Duodenal mucosa (tissue), 2 donors: ENCODE data around the gene DPCD.

Experiments
- H3K27ac ChIP-seq: one replicate; pipeline ENCODE4 v1.7.0; 2013; ENCODE audit warnings: low read depth, low read length
- H3K27me3 ChIP-seq, 2 donors: one replicate each; pipeline ENCODE4 v1.7.0; 2013; ENCODE audit warnings: low read length in 2 of 2, control low read depth in 1 of 2; ENCODE audit not compliant: insufficient read depth in 2 of 2, control insufficient read depth in 1 of 2
- H3K36me3 ChIP-seq, 2 donors: one replicate each; pipeline ENCODE4 v1.7.0; 2013; ENCODE audit warnings: low read length in 2 of 2, control low read depth in 1 of 2; ENCODE audit not compliant: insufficient read depth in 2 of 2, control insufficient read depth in 1 of 2
- H3K4me1 ChIP-seq, 2 donors: one replicate each; pipeline ENCODE4 v1.7.0; 2013; ENCODE audit warnings: low read length in 2 of 2, control low read depth in 1 of 2; ENCODE audit not compliant: insufficient read depth in 2 of 2, control insufficient read depth in 1 of 2
- H3K4me3 ChIP-seq, 2 donors: one replicate each; pipeline ENCODE4 v1.7.0; 2013; ENCODE audit warnings: low read length in 2 of 2, low read depth in 1 of 2
- H3K9ac ChIP-seq, 2 donors: one replicate each; pipeline ENCODE4 v1.7.0; 2013; ENCODE audit warnings: low read length in 2 of 2, low read depth in 1 of 2
- H3K9me3 ChIP-seq, 2 donors: one replicate each; pipeline ENCODE4 v1.7.0; 2013; ENCODE audit warnings: low read length in 2 of 2, control low read depth in 1 of 2; ENCODE audit not compliant: control insufficient read depth in 1 of 2

The DPCD gene

DNA sequence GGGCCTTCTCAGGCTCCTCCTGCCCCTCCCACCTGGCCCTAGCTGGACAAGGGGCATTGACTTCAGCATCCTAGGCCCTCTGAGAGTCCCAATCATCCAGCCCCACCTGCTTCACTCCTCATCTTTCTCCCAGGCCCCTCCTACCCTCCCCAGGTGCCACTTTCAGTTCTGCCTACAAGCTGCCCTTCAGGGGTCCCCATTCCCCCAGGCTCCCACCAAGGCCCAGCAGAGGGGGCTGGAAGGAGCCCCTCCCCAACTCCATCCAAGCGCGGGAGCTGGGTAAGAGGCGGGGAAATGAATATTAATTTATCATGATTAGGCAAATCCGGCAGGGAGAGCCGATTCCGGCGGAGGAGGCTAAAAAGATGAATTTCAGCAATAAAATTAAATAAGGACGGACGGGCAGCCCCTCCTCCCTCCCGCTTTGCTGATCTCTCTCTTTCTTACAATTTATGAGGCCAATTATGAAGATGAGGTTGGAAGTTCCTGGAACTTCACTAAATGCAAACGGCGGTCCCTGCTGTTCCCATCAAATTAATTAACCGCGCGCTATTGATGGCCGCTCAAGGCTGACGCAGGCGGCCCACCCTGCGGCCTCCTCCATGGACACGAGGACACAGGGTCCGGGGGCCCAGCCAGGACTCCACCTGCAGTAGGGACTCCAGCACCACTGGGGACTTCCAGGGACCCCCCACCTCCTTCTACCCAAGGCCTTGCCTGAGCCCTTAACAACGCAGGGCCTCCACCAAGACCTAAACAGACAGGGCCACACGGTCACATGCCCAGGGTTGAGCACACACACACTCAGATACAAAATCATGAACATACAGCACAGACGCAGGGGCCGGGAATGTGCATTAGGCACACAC is 14.0 kb upstream of the DPCD start:
- H3K4me3 ChIP-seq = no peak overlapping the region
- peaks cover 6 to 20% of the 10 kb centered on the region in 2 donors for H3K27me3 ChIP-seq
- no peak overlapping the region for H3K9ac ChIP-seq
- peaks cover 4 to 23% of the 10 kb centered on the region in 2 donors for H3K36me3 ChIP-seq
- H3K4me1 ChIP-seq = peaks cover 12 to 15% of the 10 kb centered on the region in 2 donors
- H3K27ac ChIP-seq = no peak overlapping the region
- H3K9me3 ChIP-seq = peaks cover 9 to 10% of the 10 kb centered on the region in 2 donors

DNA sequence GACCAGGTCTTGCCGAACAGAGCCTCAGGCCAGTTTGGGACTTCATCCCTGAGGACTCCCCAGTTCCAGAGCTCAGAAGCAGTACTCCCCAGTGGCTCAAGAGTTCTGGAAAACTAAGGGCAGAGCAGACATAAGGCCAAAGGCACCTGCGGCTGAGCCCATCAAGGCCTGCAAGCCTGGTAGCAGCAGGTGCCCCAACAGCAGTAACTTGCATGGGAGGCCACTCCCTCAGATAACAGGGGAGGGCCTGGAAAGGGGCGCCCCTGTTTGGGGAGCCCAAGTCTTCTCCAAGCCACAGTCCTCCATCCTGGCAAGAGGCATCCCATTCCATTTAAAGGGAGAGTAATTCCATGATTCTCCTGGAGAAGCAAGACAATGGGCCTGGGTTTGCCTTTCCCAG is 13.0 kb upstream of the DPCD start:
- Histone ChIP-seq H3K36me3 (peaks cover 4 to 33% of the 10 kb centered on the region in 2 donors), H3K27ac (no peak overlapping the region), H3K4me3 (no peak overlapping the region), H3K27me3 (peaks cover 0 to 11% of the 10 kb centered on the region in 2 donors), H3K9me3 (peaks cover 9 to 10% of the 10 kb centered on the region in 2 donors), H3K4me1 (peaks cover 6% of the 10 kb centered on the region in 2 donors), H3K9ac (no peak overlapping the region)

DNA sequence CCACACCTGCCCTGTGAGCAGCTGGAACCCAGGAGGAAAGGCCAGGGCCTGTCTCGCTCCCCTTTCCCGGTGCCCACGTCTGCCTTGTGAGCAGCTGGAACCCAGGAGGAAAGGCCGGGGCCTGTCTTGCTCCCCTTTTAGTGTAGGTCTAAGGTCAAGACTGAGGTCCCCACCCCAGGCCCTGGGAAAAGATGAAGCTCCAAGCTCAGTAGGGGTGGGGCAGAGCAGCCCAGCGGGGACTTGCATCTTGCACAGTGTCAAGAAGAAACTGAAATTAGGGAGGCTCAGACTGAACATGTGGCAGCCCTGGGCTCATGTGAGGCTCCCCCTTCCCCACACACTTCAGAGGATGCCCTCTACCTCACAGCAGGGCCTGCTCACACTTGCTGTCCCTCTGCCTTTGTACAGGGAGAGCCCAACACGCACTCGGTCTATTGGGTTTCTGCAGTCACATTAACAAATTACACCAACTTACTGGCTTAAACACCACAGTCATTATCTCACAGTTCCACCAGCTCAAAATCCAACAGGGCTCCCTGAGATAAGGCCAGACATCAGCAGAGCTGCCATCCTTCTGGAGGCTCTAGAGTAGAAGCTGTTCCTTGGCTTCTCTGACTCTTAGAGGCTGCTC is 12.4 kb upstream of the DPCD start:
- H3K9ac ChIP-seq = no peak overlapping the region
- no peak overlapping the region for H3K27ac ChIP-seq
- peaks cover 0 to 8% of the 10 kb centered on the region in 2 donors for H3K27me3 ChIP-seq
- peaks cover 2 to 3% of the 10 kb centered on the region in 2 donors for H3K4me1 ChIP-seq
- H3K36me3 ChIP-seq = peaks cover 4 to 35% of the 10 kb centered on the region in 2 donors
- H3K4me3 ChIP-seq = no peak overlapping the region
- peaks cover 9 to 10% of the 10 kb centered on the region in 2 donors for H3K9me3 ChIP-seq

DNA sequence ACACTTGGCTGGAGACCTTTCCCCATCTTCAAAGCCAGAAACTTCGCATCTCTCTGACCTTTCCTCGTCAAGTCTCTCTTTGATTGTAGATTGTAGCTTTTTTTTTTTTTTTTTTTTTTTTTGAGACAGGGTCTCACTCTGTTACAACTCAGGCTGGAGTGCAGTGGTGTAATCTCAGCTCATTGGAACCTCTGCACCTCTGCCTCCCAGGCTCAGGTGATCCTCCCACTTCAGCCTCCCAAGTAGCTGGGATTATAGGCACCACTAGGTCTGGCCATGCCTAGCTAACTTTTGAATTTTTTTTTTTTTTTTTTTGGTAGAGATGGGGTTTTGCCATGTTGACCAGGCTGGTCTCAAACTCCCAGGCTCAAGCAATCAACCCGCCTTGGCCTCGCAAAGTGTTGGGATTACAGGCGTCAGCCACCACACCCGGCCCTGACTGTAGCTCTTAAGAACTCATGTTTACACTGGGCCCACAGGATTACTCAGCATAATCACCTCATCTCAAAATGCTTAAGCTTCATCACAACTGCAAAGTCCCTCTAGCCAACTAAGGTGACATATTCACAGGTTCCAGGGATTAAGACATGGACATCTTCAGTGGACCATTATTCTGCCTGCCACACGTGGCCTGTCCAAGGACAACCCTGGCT is 11.8 kb upstream of the DPCD start:
- peaks cover 7 to 39% of the 10 kb centered on the region in 2 donors for H3K36me3 ChIP-seq
- H3K9ac ChIP-seq = no peak overlapping the region
- H3K4me3 ChIP-seq = no peak overlapping the region
- peaks cover 0 to 2% of the 10 kb centered on the region in 2 donors for H3K27me3 ChIP-seq
- no peak overlapping the region for H3K27ac ChIP-seq
- no peaks in the 10 kb centered on the region for H3K4me1 ChIP-seq
- peaks cover 9 to 10% of the 10 kb centered on the region in 2 donors for H3K9me3 ChIP-seq

DNA sequence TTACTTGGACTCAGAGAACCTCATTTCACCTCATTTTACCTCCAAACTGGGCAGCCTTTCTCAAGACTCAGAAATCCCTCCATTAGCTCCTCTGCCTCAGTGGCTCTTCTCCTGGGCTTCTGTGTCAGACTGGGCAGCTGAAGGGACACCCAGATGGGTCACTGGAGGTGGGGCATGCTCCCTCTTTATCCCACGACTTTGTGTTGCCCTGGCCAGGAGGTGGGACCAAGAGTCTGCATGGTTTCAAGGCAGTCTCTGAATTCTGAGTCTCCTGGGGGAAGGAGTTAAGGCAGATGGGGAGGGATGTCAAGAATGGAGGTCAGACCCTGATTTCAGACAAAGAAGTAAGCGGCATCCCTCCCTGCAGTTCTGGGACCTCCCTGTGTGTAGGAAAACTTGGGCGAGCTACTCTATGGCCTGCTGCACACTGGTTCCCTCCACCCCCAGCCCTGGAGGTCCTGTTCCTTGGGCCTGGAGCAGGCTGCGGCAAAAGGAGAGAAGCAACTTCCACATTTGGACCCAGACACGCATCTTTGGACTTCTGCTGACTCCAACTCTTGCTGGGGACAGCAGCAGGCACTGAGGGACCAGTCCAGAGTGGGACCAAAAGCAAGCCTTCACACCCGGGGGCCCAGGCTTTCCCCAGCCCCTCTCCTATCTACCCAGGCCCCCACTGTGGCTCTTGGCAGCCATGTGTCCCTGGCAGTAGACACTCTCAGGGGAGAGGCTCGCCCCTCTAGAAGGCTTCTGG is 10.8 kb upstream of the DPCD start:
- Histone ChIP-seq H3K9me3 (peaks cover 9 to 10% of the 10 kb centered on the region in 2 donors), H3K27me3 (no peaks in the 10 kb centered on the region), H3K4me1 (no peaks in the 10 kb centered on the region), H3K9ac (no peak overlapping the region), H3K27ac (no peak overlapping the region), H3K4me3 (no peak overlapping the region), H3K36me3 (peaks cover 8 to 40% of the 10 kb centered on the region in 2 donors)

DNA sequence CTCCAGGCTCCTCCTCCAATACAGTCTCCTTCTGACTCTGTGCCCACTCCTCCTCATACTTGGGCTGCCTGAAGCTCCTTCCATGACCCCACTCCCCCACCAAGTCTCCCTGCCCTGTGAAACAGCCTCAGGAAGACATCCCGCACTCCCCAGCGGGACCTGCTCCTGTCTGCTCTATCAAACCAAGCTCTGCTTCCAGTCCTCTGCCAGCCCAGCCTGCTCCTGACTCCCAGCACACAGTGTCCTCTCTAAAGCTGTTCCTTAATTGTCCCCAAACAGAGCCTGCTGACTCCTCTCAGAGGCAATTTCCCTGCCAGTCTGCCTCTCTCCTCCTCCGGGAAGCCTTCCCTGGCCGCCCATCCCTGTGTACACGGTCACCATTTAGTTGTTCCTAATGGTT is 9.9 kb upstream of the DPCD start:
- Histone ChIP-seq H3K4me3 (no peak overlapping the region), H3K36me3 (peaks cover 8 to 49% of the 10 kb centered on the region in 2 donors), H3K9ac (no peak overlapping the region), H3K4me1 (no peaks in the 10 kb centered on the region), H3K27me3 (no peaks in the 10 kb centered on the region), H3K9me3 (peaks cover 2 to 3% of the 10 kb centered on the region in 2 donors), H3K27ac (no peak overlapping the region)

DNA sequence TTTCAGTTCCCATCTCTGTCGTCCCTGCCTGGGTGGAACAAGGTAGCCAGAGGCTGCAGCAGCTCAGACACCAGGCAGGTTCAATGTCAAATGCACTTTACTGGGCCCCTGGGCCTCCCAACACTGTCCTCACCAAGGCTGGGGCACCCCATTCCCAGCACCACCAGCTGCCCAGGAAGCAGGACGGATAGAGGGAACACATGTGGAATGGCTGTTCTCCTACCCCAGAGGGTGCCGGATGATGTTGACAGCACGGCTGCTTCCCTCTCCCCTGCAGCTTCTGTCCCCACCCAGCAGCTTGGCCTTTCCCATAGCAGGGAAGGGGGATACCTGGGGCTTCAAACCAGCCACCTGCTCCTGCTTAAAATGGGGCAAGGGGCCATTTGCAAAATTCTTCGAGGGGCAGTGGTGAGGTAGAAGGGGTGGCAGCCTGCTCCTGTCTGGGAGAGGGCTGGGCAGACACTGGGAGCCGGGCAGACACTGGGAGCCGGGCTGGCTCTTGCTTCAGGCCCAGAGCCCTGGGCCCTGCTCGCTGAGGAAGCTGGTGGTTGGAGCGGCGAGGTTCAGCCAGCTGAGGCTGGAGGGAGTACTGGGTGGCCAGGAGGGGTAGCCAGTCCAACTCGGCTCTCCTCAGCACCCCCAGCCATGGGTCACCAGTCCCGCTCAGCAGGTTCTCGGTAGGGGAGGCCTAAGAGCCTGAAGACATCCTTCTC is 9.2 kb upstream of the DPCD start:
- peaks cover 8 to 54% of the 10 kb centered on the region in 2 donors for H3K36me3 ChIP-seq
- no peak overlapping the region for H3K4me3 ChIP-seq
- H3K27ac ChIP-seq = no peak overlapping the region
- no peaks in the 10 kb centered on the region for H3K4me1 ChIP-seq
- H3K9me3 ChIP-seq = no peaks in the 10 kb centered on the region
- H3K27me3 ChIP-seq = no peaks in the 10 kb centered on the region
- no peak overlapping the region for H3K9ac ChIP-seq

DNA sequence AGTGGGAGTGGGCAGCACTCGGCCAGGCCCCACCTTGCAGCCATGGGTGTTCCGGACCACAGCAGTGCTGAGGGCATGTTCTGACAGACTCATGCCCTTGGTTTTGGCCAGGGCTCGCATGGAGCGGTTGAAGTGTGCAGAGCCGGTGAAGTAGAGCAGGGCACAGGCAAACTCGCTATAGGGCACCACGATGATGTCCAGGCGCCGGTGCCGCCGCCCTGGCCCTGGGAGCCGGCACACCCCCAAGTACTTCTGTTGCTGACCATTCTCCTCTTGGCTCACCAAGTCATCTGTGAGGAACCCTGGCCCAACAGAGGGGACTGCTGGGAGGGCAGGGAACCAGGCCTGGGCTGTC is 8.6 kb upstream of the DPCD start:
- Histone ChIP-seq H3K9me3 (no peaks in the 10 kb centered on the region), H3K4me1 (no peaks in the 10 kb centered on the region), H3K9ac (no peak overlapping the region), H3K27me3 (no peaks in the 10 kb centered on the region), H3K36me3 (peaks cover 10 to 57% of the 10 kb centered on the region in 2 donors), H3K27ac (no peak overlapping the region), H3K4me3 (no peak overlapping the region)

DNA sequence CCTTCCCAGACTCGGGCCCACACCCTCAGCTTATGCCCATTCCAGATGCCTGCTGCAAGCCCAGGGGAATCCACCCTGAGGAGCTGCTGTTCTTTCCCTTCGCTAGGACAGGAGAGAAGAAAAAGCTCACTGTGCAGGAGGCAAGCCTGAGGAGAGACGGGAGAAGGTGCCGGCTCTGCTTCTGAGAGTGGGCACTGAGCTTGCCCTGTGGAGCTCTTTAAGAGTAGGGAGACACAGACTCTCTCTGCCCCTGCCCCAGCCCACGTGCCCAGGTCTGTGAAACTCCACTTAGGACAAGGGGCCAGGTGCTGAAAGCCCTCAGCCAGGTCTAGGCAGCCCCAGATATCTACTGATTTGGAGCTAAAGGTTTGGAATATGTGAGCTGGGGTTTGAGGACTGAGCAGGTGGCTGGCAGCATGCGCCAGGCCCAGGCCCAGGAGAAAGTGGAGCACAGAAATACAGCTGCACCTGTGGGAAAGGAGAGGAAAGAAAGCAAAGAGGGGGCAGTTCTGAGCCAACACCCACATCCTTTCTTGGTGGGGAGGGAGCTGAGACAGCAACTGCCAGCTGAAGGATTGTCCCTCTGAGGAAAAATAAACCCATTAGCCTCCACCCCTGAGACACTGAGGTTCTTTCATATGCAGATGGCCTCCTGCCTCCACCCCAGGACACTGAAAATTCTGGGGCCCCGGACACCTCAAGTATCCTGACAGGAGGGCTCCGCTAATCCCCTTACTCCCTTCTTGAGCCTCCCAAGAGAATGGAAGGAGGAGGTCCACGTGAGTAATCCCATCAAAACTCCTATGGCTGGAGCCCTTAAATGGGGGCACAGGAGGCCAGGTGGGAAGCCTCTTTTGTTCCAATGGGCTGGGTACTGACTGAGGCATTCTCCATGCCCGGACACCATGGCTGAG is 7.4 kb upstream of the DPCD start:
- Histone ChIP-seq H3K9ac (no peak overlapping the region), H3K27ac (no peak overlapping the region), H3K36me3 (peaks cover 13 to 66% of the 10 kb centered on the region in 2 donors), H3K4me1 (no peaks in the 10 kb centered on the region), H3K4me3 (no peak overlapping the region), H3K9me3 (no peaks in the 10 kb centered on the region), H3K27me3 (no peaks in the 10 kb centered on the region)
